CD4-positive, alpha-beta T cell treated with Interferon alpha-2 for 1 hour (primary cell): ENCODE results near the gene DSTN.

ENCODE experiments used
- DNase-seq, 2 donors: peaks; one replicate each; pipeline ENCODE4 v3.0.0-alpha.2; 2020 to 2022

The DSTN gene

GRCh38 chr20:17555106-17555505 lies 14.8 kb upstream of the DSTN start:
- DNase-seq = no peak

- no peak for DNase-seq
These were observed 12.8 kb upstream of the DSTN start for GRCh38 chr20:17556837-17557674.

- DNase-seq = no peak
These were observed 12.2 kb upstream of the DSTN start for GRCh38 chr20:17557675-17558006.

GRCh38 chr20:17558154-17558940 lies 11.5 kb upstream of the DSTN start:
- DNase-seq = no peak

- DNase-seq = no peak
These were observed 11.0 kb upstream of the DSTN start for GRCh38 chr20:17558941-17559304.

GRCh38 chr20:17559338-17559737 lies 10.5 kb upstream of the DSTN start:
- DNase-seq = no peak

- DNase-seq = no peak
These were observed 9.4 kb upstream of the DSTN start for GRCh38 chr20:17560344-17561074.

GRCh38 chr20:17562804-17563305 lies 7.0 kb upstream of the DSTN start:
- no peak for DNase-seq

- no peak for DNase-seq
These were observed 4.6 kb upstream of the DSTN start for GRCh38 chr20:17565169-17565845.

GRCh38 chr20:17566345-17566744 lies 3.5 kb upstream of the DSTN start:
- no peak for DNase-seq

- no peak for DNase-seq
These were observed 1.7 kb upstream of the DSTN start for GRCh38 chr20:17568045-17568788.

GRCh38 chr20:17568972-17569521 lies 828 bp upstream of the DSTN start:
- DNase-seq = peak in 1 of 2 donors; percentile 19

GRCh38 chr20:17570347-17571152 lies 675 bp downstream of the DSTN start:
- DNase-seq = peak in 1 of 2 donors; percentile 5

- peak in 1 of 2 donors; percentile 27 for DNase-seq
These were observed 1.3 kb downstream of the DSTN start for GRCh38 chr20:17571153-17571527.

- DNase-seq = no peak
These were observed 2.3 kb downstream of the DSTN start for GRCh38 chr20:17572034-17572638.

GRCh38 chr20:17573463-17573862 lies 3.6 kb downstream of the DSTN start:
- no peak for DNase-seq

- no peak for DNase-seq
These were observed 6.3 kb downstream of the DSTN start for GRCh38 chr20:17576215-17576614.

GRCh38 chr20:17579369-17580039 lies 9.6 kb downstream of the DSTN start:
- no peak for DNase-seq

- DNase-seq = no peak
These were observed 11.0 kb downstream of the DSTN start for GRCh38 chr20:17580895-17581294.

GRCh38 chr20:17583126-17583525 lies 13.3 kb downstream of the DSTN start:
- no peak for DNase-seq
